ENCODE results near the gene PREX1.

PREX1 gene

DNA sequence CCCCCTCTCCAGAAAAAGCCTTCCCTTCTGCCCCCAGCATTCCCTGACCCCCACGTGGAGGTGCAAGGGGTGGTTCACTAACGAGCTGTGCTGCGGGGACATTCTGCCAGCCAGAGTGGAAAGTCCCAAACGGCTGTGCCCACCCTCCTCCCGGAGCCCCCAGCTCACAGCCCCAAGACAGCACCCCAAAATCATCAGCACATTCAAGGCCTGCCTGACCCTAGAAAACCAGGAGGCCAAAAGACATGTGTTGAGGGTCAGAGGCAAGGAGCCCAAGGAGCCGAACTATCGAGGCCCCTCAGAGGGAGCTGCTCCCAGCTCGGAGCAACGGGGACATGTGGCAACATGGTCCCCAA is 197.9 kb downstream of the PREX1 start:
- no peak for DNase-seq

DNA sequence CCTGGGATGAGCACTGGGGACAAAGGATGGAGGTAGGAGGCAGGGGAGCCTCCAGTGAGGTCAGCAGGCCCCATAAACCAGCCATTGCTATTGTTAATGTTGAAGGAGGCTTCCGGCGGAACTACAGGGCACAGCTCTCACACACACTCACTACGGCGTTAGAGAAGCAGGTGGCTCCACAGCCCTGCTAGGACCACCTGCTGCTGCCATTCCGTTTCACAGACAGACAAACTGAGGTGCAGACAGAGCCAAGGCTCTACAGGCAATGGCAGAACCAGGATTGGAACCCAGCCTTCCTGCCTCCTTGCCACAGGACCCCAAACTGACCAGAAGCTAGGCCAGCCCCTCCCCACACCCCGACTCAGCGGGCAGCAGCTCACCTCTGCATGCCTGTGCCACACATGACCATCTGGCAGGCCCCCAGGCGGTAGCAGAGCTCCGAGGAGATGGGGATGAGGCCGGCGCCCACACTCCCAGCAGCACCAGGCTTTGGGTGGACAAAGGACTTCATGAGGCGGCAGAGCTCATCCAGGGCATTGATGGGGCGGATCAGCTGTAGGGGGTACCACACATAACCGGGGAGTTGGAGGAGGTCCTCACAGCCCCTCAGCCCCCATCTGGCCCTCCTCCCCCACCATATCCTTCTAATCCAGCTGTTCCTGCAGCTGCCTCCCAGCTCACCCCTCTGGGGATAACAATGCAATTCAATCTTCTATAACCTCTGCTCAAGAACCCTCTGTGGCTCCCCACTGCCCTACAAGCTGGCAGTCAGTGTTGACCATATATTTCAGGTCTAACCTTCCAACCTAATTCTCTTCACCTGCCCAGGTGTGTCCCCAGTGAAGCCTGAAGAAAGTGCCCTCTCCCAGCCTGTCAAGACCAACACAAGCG is 198.5 kb downstream of the PREX1 start:
- DNase-seq, result no peak

DNA sequence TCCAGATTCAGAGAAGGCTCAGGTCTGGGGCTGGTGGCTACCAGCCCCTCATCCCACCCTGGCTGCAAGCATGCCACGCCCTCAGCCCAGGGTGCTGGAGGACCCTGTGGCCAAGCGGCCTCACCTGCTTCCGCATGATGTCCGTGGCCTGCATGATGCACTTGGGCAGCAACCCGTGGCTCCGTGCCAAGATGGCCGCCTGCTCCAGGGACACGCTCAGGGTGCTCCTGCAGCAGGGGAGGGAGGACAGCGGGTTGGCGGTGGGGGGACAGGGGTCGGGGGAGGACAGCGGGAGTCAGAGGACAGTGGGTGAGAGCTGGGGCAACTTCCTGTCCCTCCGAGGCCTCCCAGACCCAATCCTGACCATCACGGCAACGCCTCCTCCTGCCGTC is 200.1 kb downstream of the PREX1 start:
- no peak for DNase-seq

DNA sequence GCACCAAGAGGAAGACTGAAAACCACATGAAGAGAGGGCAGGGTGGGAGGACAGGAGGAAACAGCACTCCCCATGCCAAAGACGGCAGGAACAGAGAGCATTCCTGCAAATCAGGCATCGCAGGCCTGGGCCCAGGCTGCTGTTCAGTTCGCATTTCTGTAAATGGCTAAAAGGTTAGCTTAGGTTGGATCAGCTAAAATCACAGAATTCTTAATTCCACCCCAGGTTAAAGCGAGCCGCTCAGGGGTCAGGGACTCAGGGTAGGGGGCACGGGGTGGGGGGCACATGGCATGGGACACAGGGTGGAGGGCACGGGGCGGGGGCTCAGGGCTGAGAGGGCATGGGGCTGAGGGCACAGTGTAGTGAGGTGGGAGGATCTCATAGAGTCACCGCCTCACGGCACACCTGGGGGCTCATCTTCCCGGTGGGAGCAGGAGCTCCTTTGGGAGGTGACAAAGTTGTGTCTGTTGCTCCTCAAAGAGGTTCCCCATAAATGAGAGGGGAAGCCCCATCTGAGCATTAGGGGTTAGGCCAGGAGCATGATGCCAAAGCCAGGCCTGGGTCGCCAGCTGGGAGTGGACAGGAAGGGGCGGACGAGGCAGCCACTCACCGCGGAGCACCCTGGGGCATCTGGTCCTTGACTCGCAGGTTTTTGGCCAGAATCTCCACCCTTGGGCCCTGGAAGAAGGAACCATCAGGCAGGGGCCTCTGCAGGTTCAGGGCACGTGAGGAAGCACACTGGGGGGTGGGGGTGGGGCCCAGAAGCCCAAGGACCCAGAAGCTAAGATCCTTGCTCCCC is 200.7 kb downstream of the PREX1 start:
- DNase-seq, result peak; percentile 6

DNA sequence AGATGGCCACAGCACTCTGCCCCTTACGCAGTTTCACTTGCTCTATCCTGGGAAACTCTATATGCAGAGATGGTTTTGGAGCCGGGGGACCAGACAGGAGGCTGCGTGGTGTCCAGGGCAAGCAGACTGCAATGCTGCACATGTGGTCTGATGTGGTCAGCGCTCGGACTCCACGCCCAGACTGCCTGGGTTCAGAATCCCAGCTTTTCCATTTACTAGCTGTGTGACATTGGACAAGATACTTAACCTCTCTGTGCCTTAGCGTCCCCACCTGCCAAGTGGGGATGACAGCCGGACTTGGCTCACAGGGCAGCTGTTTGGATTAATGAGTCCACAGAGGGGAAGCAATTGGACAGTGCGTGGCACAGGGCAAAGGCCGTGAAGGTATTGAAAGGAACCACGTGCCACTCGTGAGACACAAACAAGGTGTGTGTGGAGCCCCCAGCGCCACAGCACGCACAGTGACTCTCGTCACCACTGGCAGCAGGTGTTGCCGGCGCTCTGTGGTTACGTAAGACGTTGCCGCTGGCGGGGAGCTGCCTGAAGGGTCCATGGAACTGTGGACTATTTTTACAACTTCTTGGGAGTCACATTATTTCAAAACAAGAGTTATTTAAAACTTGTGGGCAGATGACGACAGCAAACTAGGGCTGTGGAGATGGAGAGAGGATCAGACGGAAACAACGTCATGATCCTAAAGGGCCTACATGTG is 201.4 kb downstream of the PREX1 start:
- peak; percentile 52 for DNase-seq

DNA sequence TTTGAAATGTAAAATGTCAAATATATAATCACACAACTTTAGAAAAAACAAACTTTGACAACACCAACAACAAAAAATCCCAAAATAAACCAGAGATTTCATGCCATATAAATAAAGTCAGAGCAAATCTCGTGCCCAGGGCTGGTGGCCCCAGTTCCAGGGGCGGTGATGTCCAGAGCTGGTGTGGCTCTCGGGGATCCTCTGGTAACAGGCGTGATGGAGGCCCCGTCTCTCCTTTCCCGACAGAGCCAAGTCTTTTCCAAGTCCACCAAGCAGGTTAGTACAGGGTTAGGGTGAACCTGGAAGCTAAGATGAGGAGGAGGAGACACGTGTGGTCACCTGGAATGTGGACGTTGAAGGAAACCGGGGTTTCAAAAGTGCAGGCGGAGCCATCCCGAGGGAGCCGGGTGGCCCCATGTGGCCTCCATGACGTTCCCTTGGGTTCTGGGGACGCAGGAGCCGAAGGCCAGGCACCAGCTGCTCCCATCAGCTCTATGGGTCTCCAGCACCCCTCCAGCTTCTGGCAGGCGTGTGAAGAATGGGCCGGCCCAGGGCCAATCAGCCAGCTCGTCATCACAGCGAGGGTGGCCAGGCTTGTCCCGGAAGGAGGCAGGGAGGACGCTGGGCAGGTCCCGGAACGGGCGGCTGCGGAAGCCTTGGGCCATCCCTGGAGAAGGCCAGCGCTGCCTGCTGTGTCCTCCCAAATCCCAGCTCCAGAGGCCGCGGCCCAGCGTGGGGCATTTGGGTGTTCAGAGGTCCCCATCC is 202.5 kb downstream of the PREX1 start:
- DNase-seq, result no peak

DNA sequence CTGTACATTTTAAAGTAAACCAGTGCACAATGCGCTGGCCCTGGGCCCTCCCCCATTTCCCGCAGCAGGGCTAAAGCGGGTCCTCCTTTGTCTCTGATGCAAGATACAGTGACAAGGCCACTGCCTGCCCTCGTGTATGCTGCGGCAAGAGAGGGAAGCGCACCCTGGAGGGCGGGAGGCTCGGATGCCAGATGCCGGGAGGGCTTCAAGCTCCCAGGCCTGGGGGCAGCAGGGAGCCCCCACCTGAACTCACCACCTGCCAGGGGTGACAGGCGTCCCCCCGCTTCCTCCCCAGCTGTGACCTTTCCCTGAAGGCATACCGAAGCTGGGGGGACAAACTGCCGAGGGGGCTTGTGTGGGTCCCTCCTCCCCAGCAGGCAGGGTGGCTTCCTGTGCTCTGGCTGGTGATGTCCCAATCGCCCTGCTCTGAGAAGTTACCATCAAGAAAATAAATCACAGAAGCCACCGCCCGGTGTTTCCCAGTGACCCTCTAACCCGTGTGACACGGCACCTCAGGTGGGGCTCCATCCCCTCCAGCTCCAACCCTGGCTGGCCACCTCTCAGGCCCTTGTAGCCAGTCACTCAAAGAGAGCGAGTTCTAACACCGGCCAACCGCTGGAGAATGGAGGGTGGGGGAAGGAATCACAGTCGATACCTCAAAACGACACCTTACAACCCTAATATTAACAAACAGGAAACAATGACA is 203.3 kb downstream of the PREX1 start:
- DNase-seq, result peak; percentile 7

DNA sequence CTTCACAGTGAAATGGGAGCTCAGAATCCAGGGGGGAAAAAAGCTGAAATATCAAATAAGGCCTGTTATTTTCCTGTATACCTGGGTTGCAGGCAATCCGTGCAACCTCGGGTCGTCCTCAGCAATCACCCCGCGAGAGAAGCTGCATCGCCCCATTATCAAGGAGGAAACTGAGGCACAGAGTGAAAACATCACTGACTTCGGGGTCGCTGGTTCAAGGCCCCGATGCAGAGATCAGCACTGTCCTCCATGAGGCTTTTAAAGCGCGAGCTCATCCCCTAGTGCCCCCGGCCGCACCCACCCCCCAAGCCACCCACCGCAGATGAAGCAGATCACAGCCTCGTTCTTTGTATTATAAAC is 203.9 kb downstream of the PREX1 start:
- no peak for DNase-seq

DNA sequence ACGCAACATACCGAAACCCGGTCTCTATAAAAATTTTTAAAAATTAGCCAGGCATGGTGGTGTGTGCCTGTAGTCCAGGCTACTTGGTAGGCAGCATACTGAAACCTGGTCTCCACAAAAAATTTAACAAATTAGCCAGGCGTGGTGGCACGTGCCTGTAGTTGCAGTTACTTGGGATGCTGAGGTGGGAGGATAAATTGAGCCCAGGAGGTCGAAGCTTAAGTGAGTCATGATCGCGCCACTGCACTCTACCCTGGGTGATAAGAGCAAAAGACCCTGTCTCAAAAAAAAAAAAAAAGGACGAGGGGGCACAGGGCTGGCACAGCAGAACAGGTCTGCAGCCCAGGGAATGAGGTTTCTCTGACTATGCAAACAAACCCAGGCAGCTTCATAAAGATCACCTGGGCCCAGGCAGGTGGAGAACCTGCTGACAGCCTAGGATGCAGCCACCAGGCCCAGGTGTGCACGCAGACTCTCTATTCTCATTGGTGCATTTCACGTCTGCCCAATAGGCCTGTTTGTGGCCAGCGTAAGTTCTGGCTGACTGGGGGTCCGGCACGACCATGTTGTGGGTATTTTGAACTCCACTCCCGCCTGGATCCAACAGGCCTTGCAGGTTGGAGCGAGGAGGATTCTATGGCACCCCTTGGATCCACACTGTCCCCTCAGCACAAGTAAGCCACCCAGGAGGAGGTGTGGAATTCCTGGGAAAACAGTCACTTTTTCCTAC is 204.5 kb downstream of the PREX1 start:
- DNase-seq, result no peak

DNA sequence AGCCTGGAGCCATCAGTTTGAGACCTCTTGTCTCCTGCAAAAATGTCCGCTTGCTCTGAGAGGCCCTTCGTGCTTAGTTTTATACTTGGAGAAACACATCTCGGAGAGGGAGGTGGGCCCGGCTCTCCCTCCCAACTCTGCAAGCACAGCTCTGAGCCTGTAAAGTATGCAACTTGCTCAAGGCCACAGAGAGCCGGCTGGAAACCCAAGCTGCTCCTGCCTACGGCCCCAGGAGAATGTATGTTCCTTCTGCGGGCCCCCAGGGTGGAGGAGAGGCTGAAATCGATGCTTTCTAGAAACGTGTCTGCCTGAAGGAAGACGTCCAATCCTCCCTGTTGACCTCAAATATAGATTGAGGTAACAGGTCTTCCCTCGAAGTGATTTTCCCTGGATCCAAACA is 205.4 kb downstream of the PREX1 start:
- no peak for DNase-seq

DNA sequence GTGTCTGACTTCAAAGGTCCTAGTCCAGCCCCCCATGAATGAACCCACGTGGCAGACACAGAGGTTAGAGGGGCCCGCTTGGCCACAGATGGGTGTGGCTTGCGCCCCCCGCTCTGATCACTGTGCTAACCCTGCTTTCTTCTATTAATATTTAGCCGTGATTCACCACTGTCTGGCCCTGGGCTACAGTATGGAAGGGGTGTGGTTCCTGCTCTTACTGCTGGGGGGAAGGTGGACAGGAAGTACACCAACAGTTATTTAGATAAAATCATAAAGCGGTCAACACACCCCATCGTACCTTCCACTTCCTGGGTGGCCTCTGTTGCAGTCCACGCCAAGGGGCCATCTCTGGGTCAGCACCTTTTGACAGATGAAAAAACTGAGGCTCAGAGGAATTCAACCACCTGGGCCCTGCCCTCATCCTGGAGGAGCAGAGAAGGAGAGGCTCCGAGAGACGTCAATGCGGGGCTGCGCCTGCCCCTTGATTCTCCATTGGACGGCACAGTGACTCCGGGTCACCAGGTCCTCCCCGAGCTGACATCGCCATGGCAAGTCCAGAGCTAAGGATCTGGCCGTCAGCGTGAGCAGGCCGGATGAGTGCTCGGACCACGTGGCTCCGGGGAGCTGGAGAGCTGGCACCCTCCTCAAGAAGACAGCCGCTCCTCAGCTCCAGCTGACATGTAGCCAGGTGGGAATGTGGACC is 206.3 kb downstream of the PREX1 start:
- DNase-seq, result peak; percentile 13

DNA sequence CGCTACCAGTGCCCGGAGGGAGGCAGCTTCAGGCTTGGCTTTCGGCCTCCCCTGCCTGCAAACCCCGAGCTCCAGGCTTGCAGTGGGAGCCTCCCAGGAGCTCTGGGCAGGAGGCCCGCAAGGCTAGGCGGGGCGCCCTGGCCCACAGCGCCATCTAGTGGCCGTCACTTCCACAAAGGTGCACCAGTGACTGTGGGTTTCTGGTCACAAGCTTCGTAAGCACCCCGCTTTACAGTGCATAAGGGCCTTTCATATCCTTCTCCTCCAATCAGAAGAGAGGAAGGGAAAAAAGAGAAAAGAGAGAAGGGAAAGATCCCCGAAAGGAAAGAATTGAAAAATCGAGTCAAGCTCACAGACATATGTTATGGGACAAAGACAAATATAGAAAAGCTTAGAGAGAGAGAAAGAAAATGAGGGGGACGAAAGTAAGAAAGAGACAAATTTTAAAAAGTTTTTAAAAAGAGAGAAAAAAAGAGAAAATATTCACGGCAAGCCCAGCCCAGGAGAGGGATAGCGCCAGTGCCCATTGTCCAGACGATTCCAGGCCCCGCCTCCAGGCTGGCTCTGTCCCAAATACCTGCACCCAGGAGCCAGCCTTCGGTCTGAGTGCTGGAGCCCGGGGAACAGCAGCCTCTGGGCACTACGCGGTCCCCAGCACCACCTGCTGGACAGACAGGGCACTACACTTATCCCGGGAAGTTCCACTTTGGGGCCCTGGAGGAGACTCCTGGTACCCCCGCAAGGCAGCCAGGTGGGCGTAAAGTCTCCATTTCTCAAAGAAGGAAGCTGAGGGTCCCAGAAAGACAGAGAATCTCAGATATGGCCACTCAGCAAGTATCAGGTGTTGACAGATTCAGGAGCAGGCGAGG is 207.1 kb downstream of the PREX1 start:
- DNase-seq, result peak; percentile 59

DNA sequence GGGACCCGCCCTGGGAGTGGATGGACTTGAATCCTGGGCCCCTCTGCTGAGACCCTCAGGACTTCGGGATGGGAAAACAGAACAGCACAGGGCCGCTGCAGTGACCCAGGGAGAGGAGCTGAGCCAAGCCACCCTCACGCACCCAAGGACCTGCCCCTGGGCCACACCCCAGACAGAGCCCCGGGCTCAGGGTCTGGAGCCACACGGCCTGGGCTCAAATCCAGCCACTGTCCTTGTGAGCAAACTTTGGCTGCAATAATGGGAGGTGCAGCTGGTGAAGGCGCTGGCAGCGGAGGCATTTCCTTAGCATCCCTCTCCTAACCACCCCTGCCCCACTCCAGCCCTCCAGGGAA is 207.7 kb downstream of the PREX1 start:
- no peak for DNase-seq

DNA sequence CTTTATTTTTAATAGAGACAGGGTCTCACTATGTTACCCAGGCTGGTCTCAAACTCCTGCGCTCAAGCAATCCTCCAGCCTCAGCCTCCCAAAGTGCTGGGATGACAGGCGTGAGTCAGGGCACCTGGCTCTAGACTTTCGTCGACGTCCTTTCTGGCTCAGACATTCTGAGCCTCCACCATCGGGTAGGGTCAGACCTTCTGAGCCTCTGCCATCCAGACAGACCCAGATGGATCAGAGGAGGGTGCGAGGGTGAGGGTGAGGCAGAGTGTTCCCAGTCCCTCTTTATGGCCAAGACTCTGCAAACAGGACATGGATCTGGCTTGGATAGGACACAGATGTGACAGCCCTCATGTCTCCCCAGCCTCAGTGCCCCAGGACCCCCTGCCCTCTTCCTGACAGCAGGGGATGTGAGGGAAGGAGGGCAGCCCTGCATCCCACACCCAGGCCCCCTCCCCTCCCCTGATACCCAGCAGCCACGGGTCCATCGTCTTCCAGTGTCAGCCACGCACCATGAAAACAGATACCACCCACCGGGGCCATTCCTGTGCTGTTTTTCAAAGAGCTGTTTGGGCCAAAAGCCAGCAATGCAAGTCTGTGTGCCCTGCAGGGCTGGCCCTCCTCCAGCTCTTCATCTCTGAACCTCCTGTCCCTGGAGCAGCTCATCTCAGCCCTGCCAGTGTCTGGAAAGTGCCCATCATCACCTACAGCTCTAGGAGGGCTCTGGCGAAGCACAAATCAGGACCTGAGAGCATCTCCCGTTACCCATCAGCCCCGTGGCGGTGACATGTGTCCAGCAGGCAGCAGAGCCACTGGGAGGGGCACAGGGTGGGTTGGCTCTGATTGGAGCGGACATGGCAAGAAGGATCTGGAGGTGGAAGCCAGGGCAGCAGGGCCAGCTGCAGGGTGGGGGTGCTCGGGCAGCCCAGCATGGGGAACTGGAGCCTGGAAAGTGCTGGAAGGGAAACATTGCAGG is 208.4 kb downstream of the PREX1 start:
- no peak for DNase-seq

DNA sequence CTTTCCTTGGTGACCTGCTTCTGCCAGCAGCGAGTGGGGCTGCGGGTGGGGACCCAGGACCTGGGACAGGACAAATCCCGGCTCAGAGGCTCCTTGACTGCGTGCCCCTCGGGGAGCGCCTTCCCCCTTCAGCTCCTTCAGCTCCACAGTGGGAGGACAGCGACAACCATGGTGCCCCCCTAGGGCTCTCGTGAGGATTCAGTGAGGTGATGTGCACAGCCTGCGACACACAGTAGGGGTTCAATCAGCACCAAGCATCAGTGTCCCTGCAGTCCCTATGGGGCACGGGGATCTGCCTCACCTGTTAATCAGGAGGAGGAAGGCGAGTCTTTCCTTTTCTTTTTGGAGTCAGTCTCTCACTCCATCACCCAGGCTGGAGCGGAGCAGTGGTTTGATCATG is 209.2 kb downstream of the PREX1 start:
- no peak for DNase-seq

DNA sequence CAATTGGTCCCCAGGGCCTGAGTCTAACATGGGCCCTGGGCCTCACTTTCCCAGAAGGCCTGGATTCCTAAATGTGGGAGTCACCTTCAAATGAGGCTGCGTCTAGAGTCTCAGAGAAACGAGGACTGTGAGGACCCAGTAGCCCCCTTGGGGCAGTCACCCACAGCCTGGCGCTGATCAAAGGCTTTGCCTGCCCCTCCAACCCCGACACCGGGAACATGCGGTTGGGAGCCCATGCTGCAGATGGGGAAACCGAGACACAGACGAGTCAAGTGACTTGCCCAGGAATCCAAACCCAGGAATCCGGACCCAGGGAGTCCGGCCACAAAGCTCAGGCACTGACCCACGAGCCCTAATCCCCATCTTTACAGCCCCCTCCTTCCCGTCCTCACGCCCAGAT is 209.7 kb downstream of the PREX1 start:
- peak; percentile 10 for DNase-seq

DNA sequence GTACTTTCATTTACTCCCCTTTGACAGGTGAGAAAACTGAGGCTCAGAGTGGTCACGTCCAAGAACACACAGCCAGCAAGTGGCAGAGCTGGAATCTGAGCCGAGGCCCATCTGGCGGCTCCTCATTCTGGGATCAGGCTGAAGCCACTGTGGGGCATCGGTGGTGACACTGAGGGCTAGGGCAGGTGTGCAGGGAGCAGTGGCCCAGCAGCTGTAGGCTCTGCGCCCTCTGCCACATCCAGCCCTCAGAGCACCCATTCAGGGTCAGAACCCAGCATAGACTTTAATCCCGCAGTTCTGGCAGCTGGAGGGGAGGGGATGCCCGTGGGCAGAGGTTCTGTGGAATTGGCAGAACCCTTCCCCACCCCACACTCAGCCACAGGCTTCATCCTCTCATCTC is 210.3 kb downstream of the PREX1 start:
- no peak for DNase-seq

DNA sequence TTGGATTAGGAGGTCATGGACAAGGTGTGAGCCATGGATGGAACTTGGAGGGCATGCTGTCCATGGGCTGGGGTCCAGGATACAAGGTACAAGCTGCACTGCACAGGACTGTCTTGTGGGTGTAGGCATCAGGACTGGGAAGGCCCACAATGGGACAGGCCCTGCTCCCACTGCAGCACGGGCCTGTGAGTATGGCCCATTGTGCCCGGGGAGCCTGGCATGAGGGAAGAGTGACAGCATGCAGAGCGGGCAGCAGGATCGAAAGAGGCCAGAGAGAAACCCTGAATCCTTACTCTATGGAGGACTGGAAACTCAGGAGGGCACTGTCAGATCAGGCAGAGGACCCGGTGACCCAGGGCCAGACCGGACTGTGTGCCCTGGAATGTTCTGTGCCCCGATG is 211.3 kb downstream of the PREX1 start:
- DNase-seq, result peak; percentile 1

DNA sequence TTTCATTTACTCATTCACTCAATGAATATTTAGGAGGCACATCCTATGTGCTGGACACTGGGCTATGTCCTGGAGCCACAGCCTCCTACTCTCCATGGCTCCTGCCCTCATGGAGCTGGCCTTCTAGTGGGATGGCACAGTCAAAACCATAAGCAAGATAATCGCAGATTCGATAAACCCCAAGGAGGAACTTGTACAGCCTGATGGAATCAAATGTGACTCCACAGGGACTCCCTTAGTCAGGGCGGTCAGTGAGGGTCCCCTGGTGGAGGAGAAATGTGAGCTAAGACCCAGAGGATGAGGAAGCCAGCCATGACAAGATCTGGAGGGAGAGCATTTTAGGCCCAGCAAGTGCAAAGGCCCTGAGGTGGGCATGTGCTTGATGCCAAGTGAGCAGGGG is 211.9 kb downstream of the PREX1 start:
- peak; percentile 1 for DNase-seq
